Ishikawa (cell line): Measurements from ENCODE around the gene SLC35A1.

Experiments used
- CEBPB ChIP-seq: IDR thresholded peaks from 2 replicates; pipeline ENCODE4 v1.6.1; 2012
- CREB1 ChIP-seq: IDR thresholded peaks from 2 replicates; pipeline ENCODE4 v1.6.1; 2012; ENCODE audit warnings: low read depth
- EGR1 ChIP-seq: IDR thresholded peaks from 2 replicates; pipeline ENCODE4 v1.6.1; 2012
- EP300 ChIP-seq: IDR thresholded peaks from 2 replicates; pipeline ENCODE4 v1.6.1; 2012; ENCODE audit warnings: borderline replicate concordance
- FOXM1 ChIP-seq: IDR thresholded peaks from 2 replicates; pipeline ENCODE4 v1.6.1; 2012; ENCODE audit warnings: low read depth, borderline replicate concordance
- NFIC ChIP-seq: IDR thresholded peaks from 2 replicates; pipeline ENCODE4 v1.6.1; 2012
- RAD21 ChIP-seq: IDR thresholded peaks from 2 replicates; pipeline ENCODE4 v1.6.1; 2012; ENCODE audit warnings: low read depth
- TAF1 ChIP-seq: IDR thresholded peaks from 2 replicates; pipeline ENCODE4 v1.6.1; 2012; ENCODE audit warnings: low read depth, mild to moderate bottlenecking
- TCF12 ChIP-seq: IDR thresholded peaks from 2 replicates; pipeline ENCODE4 v1.6.1; 2012; ENCODE audit warnings: low read depth
- TEAD4 ChIP-seq: IDR thresholded peaks from 2 replicates; pipeline ENCODE4 v1.6.1; 2012
- YY1 ChIP-seq: IDR thresholded peaks from 2 replicates; pipeline ENCODE4 v1.6.1; 2012; ENCODE audit warnings: low read depth
- ZBTB7A ChIP-seq: IDR thresholded peaks from 2 replicates; pipeline ENCODE4 v1.6.1; 2012; ENCODE audit warnings: low read depth
- TF ChIP-seq, protein P1 (sequence below): IDR thresholded peaks from 2 replicates; pipeline ENCODE4 v1.6.1; 2012
- TF ChIP-seq, protein P2 (sequence below): IDR thresholded peaks from 2 replicates; pipeline ENCODE4 v1.6.1; 2012
- TF ChIP-seq, protein P3 (sequence below): IDR thresholded peaks from 2 replicates; pipeline ENCODE4 v1.6.1; 2012; ENCODE audit warnings: low read depth, mild to moderate bottlenecking

The SLC35A1 gene

DNA sequence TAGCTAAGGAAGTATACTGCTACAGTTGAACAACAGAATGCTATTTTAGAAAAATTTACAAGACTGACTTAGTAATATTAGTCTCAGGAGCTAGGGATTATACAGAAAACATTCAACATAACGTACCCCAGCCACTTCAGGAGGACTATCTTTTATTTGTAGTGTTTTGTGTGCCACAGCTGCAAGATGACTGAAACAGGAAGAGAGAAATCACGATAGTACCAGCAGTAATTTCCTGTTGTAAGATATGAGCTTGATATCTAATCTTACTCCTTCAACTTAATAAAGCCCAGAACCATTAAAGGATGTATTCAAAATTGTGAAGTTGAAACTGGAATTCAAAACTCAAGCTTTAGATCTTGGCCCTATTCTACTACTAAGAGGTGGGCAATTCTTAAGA, 42.1 kb downstream of the SLC35A1 start:
- TF ChIP-seq, protein P1, sequence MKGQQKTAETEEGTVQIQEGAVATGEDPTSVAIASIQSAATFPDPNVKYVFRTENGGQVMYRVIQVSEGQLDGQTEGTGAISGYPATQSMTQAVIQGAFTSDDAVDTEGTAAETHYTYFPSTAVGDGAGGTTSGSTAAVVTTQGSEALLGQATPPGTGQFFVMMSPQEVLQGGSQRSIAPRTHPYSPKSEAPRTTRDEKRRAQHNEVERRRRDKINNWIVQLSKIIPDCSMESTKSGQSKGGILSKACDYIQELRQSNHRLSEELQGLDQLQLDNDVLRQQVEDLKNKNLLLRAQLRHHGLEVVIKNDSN = no peak
- TF ChIP-seq EP300 (no peak), EGR1 (no peak), CREB1 (no peak), TEAD4 (no peak), TAF1 (no peak), NFIC (no peak), ZBTB7A (no peak), CEBPB (no peak)
- TF ChIP-seq, protein P2, sequence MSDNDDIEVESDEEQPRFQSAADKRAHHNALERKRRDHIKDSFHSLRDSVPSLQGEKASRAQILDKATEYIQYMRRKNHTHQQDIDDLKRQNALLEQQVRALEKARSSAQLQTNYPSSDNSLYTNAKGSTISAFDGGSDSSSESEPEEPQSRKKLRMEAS = no peak
- TF ChIP-seq, protein P3, sequence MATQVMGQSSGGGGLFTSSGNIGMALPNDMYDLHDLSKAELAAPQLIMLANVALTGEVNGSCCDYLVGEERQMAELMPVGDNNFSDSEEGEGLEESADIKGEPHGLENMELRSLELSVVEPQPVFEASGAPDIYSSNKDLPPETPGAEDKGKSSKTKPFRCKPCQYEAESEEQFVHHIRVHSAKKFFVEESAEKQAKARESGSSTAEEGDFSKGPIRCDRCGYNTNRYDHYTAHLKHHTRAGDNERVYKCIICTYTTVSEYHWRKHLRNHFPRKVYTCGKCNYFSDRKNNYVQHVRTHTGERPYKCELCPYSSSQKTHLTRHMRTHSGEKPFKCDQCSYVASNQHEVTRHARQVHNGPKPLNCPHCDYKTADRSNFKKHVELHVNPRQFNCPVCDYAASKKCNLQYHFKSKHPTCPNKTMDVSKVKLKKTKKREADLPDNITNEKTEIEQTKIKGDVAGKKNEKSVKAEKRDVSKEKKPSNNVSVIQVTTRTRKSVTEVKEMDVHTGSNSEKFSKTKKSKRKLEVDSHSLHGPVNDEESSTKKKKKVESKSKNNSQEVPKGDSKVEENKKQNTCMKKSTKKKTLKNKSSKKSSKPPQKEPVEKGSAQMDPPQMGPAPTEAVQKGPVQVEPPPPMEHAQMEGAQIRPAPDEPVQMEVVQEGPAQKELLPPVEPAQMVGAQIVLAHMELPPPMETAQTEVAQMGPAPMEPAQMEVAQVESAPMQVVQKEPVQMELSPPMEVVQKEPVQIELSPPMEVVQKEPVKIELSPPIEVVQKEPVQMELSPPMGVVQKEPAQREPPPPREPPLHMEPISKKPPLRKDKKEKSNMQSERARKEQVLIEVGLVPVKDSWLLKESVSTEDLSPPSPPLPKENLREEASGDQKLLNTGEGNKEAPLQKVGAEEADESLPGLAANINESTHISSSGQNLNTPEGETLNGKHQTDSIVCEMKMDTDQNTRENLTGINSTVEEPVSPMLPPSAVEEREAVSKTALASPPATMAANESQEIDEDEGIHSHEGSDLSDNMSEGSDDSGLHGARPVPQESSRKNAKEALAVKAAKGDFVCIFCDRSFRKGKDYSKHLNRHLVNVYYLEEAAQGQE = no peak

DNA sequence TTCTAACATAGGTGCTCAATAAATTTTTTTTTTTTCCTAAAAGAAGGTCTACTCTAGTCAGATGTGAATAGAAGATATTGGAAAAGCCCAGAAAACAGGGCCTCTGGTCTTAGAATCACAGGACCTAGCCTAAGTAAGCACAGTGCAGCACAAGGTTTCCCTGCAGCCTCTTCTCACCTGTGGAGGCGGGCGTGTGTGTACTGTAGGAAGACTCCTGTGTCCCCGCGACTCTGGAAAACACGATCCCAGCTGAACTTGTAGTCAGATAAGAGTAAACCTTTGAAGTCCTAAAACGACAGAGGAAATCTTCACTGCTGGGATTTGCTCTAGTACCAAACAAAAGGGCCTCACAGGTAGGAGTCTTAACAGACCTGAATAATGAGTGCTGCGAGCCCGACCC, 45.7 kb downstream of the SLC35A1 start:
- TF ChIP-seq FOXM1 (no peak), CREB1 (no peak), TAF1 (no peak), EGR1 (no peak), NFIC (no peak), ZBTB7A (no peak), EP300 (no peak)
- TF ChIP-seq, protein P1 = no peak

DNA sequence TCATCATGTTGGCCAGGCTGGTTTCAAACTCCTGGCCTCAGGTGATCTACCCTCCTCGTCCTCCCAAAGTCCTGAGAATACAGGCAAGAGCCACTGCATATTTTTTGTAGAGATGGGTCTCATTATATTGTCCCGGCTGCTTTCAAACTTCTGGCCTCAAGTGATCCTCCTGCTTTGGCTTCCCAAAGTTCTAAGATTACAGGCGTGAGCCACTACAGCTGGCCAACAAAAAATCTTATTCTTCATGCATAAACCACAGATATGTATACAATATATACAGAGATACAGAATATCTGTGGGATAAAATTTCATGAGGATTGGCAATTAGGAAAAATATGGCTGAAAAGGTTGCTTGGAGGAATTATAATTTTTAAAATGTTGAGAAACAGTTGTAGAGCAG, 49.9 kb downstream of the SLC35A1 start:
- TF ChIP-seq, protein P1 = no peak

DNA sequence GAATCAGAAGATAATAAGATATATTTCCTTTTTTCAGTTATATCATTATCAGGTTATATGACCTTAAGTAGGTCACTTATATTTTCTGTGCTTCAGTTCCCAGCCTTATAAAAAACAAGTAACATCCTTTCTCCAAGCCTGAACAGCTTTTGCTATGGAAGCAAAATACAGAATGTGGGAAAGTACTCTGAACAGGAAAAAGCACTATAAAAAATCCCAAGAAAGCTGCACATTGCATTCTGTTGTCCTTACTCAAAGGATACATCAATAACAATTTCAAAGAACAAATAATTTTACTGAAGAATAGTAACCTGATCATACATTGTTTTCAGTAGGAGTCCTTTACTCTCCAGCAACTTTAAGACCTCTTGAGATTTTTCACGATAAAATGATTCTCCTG, 56.4 kb downstream of the SLC35A1 start:
- TF ChIP-seq YY1 (no peak), TEAD4 (no peak), CREB1 (no peak), EGR1 (no peak), FOXM1 (no peak), TCF12 (no peak), ZBTB7A (no peak), CEBPB (no peak), RAD21 (no peak)
- TF ChIP-seq, protein P2 = no peak
- TF ChIP-seq, protein P3 = no peak
- TF ChIP-seq, protein P1 = no peak

DNA sequence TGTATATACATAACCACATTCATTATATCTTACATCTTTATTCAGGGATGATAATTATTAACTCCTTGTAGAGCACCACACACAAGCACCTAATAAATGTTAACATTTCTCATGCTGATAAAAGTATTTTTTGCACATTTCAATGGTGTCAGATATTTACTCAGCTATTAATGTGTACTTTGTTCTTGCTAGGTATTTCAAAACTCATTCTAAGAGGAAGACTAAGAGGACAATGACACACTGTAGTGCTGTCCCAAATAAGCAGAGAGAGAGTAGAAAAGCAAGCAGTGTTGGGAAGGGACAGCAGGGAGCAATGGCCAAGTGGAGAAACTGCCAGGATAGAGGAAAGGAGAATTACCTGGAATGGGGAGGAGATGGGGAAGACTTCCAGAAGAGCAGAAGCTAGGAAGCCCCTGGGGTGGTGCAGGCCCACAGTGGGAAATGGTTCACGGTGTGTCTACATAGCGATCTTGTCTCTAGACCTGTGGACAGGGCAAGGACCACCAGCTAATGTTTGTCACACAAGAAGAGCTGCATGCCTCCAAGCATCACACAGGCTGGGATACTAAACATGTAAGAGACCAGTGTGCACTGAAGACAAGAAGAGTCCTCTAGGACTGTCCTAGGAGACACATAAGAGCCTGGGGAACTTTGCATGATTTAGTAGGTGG, 61.7 kb downstream of the SLC35A1 start:
- TF ChIP-seq ZBTB7A (no peak), CEBPB (no peak), EP300 (no peak), EGR1 (no peak), TCF12 (no peak), RAD21 (no peak), YY1 (no peak)
- TF ChIP-seq, protein P3 = no peak
- TF ChIP-seq, protein P2 = no peak
